Prostate gland (tissue), 2 donors: ENCODE results near the gene ABCD2. TPM values are rescaled to one million over a fixed set of nuclear protein-coding genes. Genes with fewer than 3 reads are reported as not detected.

Source experiments
- DNase-seq: peaks from one replicate; pipeline ENCODE4 v3.0.0-alpha.2; 2019; ENCODE audit warnings: low spot score
- H3K27ac ChIP-seq, 2 donors: fragments of 200-600 bp; sonication (generic); 2 replicates each; pipeline ENCODE4 v1.5.1; 2017 to 2019
- H3K27me3 ChIP-seq: fragments of 200-600 bp; sonication (generic); replicated peaks from 2 replicates; pipeline ENCODE4 v1.5.1; 2019; ENCODE audit not compliant: insufficient read depth
- H3K36me3 ChIP-seq, 2 donors: fragments of 200-600 bp; sonication (generic); 1 replicate in 1 of 2; 2 replicates in 1 of 2; pipeline versions ENCODE4 v1.5.1 to v1.8.1; 2017 to 2019
- H3K4me1 ChIP-seq: fragments of 200-600 bp; sonication (generic); replicated peaks from 2 replicates; pipeline ENCODE4 v1.5.1; 2019
- H3K4me3 ChIP-seq, 2 donors: fragments of 200-600 bp; sonication (generic); 2 replicates each; pipeline ENCODE4 v1.5.1; 2017 to 2019
- H3K9me3 ChIP-seq: fragments of 200-600 bp; sonication (generic); 2 replicates; pipeline ENCODE4 v1.5.1; 2017
- CTCF ChIP-seq, 4 experiments: fragments of 200-600 bp in 2 of 4; fragments of 450-650 bp in 2 of 4; sonication (generic) in 2 of 4; IDR thresholded peaks; 1 replicate in 3 of 4; 2 replicates in 1 of 4; pipeline ENCODE4 v1.5.1; 2016 to 2019; ENCODE audit warnings: antibody characterized with exemption in 4 of 4, mild to moderate bottlenecking in 2 of 4, moderate library complexity in 2 of 4
- POLR2A ChIP-seq: fragments of 450-650 bp; IDR thresholded peaks from one replicate; pipeline ENCODE4 v1.6.1; 2016; ENCODE audit warnings: antibody characterized with exemption, mild to moderate bottlenecking
- POLR2AphosphoS5 ChIP-seq: sonication (generic); formaldehyde crosslinking; IDR thresholded peaks from one replicate; pipeline ENCODE4 v1.6.1; 2017; ENCODE audit warnings: antibody characterized with exemption
- whole genome bisulfite sequencing: methylation state at CpG from one replicate; pipeline ENCODE4 v1.1.5; 2018; 5-methylcytosine and 5-hydroxymethylcytosine counted together
- intact Hi-C: fragments of 100-400 bp; cut with DNase I; formaldehyde crosslinking; loops from one replicate; pipeline ENCODE4 v1.14.2; 2022
- total RNA-seq, 2 donors: library from RNA; depleted of rRNA; stranded (reverse); fragments of >200 nt; gene quantifications; one replicate each; pipeline ENCODE4 v1.1.0, GENCODE V29; 2016

ABCD2 gene
- total RNA-seq, 2 donors from 2014 or later, result 0.40 TPM; not detected in 1

DNA sequence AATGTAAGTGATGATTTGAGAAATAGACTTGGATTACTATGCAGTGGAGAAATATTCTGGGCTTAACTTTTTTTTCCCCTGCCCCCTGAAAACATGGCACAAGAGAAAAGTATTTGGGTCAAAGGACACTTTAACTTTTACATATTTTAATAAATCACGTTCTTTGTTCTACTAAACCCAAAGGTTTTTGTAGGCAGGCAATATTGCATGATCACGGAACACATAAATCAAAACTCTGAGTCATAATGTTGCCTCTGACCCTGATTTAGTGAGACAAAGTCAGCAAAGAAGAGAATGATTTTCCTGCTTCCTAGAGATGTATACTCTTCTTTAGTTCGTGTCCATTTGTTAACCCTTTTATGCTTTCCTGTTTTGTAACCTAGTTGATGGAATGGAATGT is 38.0 kb downstream of the ABCD2 start:
- intact Hi-C loops, result no loop called here
- WGBS, result 27% methylated on average over 3 of the region's 3 CpGs
- no peak overlapping the region for H3K4me3 ChIP-seq
- no peak overlapping the region for H3K27ac ChIP-seq
- H3K27me3 ChIP-seq, result no peaks in the 10 kb centered on the region
- no peak for DNase-seq
- H3K9me3 ChIP-seq, result no peaks in the 10 kb centered on the region
- no peaks in the 10 kb centered on the region for H3K4me1 ChIP-seq
- no peaks in the 10 kb centered on the region for H3K36me3 ChIP-seq
- no peak for TF ChIP-seq CTCF (IDR thresholded peaks at IDR 0.05)
- TF ChIP-seq POLR2AphosphoS5, result no peak
- TF ChIP-seq POLR2A, result no peak

- 75% methylated on average over 1 of the region's 1 CpG for WGBS
- intact Hi-C loops, result no loop called here
- Histone ChIP-seq H3K27me3 (no peaks in the 10 kb centered on the region), H3K9me3 (no peaks in the 10 kb centered on the region), H3K27ac (no peak overlapping the region), H3K4me1 (no peaks in the 10 kb centered on the region), H3K36me3 (no peaks in the 10 kb centered on the region), H3K4me3 (no peak overlapping the region)
- TF ChIP-seq POLR2A (no peak), CTCF (IDR thresholded peaks at IDR 0.05) (no peak), POLR2AphosphoS5 (no peak)
- no peak for DNase-seq
Observed at GRCh38 chr12:39575498-39575875, 44.1 kb downstream of the ABCD2 start.

DNA sequence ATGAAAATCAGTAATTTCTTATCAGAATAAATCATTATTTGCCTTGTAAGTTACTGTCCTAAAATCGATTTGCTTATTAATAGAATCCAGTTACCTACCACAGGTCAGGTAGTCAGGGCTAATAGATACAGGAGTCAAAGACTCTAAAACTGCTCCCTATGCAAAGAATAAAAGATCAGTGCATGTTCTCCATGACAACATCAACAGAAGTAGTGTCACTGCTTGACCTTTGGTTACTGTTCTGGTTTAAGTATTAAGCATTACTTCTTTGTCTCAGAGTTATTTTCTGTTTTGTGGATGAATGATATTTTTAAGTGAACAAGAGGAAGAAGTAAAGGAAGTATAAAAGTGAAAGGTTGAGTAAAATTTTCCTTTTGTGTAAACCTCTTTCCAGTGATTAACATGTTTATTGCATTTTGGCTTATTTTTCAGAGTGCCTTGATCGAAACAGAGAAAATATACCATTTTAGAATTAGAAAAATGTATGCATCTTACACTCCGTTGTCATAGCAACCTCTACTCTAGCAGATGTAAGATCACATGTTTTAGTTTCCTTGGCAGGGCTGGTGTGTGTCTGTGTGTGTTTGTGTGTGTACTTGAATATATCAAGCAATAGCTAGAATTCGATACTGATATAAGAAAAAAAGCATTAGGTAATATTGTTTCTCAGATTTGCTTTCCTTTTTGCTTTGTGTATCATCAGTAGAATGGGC is 44.7 kb downstream of the ABCD2 start:
- H3K4me3 ChIP-seq, result no peak overlapping the region
- no peaks in the 10 kb centered on the region for H3K27me3 ChIP-seq
- WGBS, result 79% methylated on average over 4 of the region's 4 CpGs
- H3K4me1 ChIP-seq, result no peaks in the 10 kb centered on the region
- TF ChIP-seq POLR2AphosphoS5, result no peak
- no peak for TF ChIP-seq CTCF (IDR thresholded peaks at IDR 0.05)
- TF ChIP-seq POLR2A, result no peak
- DNase-seq, result no peak
- H3K27ac ChIP-seq, result no peak overlapping the region
- H3K36me3 ChIP-seq, result no peaks in the 10 kb centered on the region
- no peaks in the 10 kb centered on the region for H3K9me3 ChIP-seq
- intact Hi-C loops, result no loop called here

DNA sequence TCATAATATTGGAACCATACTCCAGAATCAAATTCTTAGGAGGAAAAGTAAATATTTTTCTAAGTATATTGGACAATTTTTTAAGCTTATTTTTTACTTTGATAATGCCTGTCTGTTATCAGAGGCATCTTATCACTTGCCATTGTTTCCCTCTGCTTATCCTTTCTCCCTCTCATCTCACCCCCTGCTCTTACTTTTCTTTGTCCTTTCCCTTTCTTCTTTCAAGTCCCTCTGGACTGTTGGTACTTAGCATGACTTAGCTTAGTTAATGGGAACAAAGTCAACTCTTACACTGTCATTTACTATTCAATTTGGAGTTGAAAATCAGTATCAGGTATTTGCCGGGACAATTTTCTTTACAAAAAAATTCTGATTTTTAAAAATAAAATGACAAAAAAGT is 45.2 kb downstream of the ABCD2 start:
- intact Hi-C loops, result no loop called here
- Histone ChIP-seq H3K27ac (no peak overlapping the region), H3K9me3 (no peaks in the 10 kb centered on the region), H3K27me3 (no peaks in the 10 kb centered on the region), H3K4me1 (no peaks in the 10 kb centered on the region), H3K4me3 (no peak overlapping the region), H3K36me3 (no peaks in the 10 kb centered on the region)
- DNase-seq, result no peak
- TF ChIP-seq POLR2A (no peak), CTCF (IDR thresholded peaks at IDR 0.05) (no peak), POLR2AphosphoS5 (no peak)
- WGBS, result 79% methylated on average over 1 of the region's 1 CpG

GRCh38 chr12:39573971-39574370 is 45.6 kb downstream of the ABCD2 start:
- TF ChIP-seq POLR2AphosphoS5 (no peak), CTCF (IDR thresholded peaks at IDR 0.05) (no peak), POLR2A (no peak)
- no peaks in the 10 kb centered on the region for H3K36me3 ChIP-seq
- WGBS, result 77% methylated on average over 2 of the region's 2 CpGs
- no peak overlapping the region for H3K27ac ChIP-seq
- no peaks in the 10 kb centered on the region for H3K27me3 ChIP-seq
- no peak for DNase-seq
- H3K9me3 ChIP-seq, result no peaks in the 10 kb centered on the region
- H3K4me3 ChIP-seq, result no peak overlapping the region
- intact Hi-C loops, result no loop called here
- no peaks in the 10 kb centered on the region for H3K4me1 ChIP-seq
